Ecto neural progenitor cell (in vitro differentiated cells): ENCODE measurements around the gene TNK1.

Experiments used
- DNase-seq: peaks from one replicate; pipeline ENCODE4 v3.0.0-alpha.2; 2018; ENCODE audit warnings: low spot score

TNK1 gene

DNA sequence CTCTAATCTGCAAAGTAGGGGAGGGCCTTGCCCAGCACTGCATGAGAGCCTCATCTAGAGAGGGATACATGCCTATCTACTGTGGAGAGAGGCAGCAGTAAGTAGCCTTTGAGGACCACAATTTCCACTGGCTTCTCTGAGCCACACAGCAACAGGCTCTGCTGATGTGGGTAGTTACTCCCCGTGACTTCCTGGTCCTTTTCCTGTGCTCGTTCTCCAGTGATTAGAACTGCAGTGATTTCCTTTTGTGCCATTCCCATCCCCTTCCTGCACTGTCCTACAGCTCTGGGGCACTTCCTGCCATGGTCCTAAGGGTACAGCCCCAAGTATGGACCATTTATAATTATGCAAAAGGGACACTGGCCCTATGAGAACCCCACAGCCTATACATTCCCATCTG lies 10.4 kb downstream of the TNK1 start:
- no peak for DNase-seq

DNA sequence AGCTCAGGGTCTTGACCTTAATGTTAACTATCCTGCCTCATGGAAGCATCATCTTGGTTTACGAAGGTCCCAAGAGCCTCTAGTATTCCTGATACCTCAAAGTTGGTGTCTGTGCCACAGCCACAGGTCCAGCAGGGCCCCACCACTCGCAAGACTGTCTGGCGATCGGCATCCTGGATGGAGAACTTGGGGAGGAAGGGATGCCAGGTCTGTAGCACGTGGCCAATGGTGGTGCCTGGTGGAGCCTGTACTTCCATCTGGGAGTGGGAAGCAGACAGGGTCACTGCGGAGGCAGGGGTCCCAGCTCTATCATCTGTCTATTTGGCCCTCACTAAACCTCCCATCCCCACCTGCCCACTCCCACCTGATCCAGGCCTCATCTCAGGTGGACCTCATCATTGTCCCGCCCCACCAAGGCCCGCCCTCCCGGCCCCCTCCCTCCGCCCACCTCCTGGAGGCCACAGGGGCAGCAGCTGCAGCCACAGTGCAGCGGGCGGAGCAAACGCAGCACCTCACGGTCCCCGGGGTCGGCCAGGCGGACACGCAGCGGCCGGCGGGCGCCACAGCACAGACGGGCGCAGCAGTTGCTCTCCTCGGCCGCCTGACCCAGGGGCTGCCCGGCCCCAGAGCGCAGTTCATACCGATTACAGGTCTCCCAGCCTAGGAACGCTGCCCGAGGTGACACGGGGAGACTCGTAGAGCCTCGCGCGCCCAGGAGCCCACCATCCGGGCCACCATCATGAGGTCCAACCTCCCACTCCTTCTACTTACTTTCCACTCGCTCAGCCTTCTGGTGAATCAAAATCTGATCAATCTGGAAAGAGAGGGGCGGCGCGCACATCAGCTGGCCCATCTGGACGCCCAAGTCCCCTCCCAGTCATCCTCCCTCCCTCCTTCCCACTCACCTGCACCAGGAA lies 12.1 kb downstream of the TNK1 start:
- DNase-seq: peak; percentile 73

DNA sequence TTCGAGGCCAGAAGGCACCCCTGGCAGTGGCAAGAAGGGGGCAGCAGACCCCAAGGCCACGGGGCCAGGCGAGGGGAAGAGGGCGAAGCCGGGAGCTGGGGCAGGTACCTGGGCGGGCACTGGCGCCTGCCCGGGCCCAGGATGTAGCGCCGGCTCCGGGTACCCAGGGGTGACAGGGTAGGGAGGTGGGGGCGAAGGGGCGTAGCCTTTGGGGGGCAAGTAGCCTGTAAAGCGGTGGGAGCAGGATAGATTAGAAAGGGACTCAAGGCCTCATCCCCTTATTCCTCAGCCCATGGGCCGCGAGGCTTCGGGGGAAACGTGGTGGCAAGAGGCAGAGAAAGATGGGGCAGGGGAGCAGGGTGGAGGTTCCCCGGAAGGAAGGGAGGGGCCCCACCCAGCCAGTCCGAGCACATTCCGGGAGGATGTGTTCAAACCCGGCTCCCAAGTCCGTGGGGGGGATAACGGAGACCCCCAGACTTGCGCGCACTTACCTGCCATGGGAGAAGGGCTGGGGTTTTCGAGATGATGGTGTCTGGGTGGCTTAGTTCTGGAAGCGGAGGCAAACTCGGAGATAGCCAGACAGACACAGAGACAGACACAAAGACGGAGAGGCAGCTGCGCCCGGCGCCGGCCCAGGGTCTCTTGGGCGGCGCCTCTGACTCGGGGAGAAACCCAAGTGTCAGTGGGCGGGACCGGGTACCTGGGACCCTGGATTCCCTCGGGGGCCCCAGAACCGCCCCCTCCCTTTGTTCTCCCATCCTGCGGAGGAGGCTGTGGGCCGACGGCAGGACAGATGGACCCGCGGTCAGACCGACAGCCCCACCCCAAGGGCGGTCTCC lies 12.9 kb downstream of the TNK1 start:
- DNase-seq: peak; percentile 74

DNA sequence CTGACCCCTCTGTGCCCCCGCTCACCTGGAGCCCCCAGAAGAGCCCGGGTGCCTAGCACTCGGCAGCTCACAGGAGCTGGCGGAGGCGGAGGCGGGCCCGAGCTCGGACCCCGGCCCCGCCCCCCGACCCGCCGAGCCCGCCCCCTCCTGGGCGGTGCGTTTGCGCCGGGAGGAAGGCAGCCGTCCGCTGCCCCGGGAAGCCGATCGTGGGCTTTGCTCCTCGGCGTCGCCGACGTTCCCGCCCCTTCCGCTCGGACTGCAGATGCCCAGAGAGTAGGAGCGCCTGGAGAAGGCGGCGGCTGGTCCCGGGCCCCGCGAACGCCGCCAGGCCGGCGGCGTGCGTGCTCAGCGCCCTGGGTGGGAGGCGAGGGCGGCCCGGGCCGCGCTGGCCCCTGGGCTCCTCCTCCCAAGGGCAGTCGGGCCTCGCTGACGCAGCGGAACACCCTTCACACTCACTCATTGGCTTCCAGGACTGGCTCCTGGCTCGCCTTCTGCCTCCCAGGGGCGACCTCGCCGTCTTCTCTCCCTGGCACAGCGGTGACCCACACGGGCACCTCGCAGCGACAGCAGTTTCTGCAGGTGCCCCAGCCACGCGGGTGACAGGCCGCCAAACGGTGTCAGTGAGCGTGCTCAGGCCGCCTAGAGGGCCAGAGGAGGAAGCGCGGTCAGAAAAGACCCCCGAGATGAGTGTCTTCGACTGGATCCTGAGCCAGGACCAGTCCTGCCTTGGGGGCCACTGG lies 13.7 kb downstream of the TNK1 start, which contains the start of gene PLSCR3:
PLSCR3 (minus strand) TSS at position 74 of the 740 bp plus-strand sequence. CDS start 415 bp downstream, outside the sequence.
- peak; percentile 95 for DNase-seq

DNA sequence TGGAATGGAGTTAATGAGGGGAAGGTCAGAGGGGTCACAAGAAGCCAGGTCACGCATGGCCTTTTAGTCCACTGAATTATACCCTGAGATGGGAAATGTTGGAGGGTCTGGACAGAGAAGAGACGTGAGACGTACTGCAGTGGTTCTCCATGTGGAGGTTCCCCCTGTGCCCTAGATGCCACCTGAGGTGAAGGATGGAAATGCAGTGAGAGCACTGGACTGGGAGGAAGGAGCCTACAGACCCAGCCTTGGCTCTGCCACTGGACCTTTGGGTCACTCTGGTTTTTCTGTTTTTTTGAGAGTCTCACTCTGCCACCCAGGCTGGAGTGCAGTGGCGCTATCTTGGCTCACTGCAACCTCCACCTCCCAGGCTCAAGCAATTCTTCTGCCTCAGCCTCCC lies 15.3 kb downstream of the TNK1 start:
- DNase-seq: no peak

DNA sequence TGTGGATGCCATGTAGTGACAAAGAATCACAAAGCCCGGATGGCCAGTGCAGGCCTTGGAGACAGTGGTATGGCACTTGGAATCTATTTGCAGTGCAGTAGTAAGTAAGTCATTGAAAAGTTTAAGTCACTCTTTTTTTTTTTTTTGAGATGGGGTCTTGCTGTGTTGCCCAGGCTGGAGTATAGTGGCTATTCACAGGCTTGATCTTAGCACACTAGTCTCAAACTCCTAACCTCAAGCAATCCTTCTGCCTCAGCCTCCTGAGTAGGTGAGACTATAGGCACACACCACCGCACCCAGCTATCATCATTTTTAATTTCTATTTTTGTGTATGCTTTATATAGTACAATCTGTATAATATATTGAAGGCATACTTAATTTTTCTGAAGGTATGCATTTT lies 17.7 kb downstream of the TNK1 start:
- DNase-seq: no peak

DNA sequence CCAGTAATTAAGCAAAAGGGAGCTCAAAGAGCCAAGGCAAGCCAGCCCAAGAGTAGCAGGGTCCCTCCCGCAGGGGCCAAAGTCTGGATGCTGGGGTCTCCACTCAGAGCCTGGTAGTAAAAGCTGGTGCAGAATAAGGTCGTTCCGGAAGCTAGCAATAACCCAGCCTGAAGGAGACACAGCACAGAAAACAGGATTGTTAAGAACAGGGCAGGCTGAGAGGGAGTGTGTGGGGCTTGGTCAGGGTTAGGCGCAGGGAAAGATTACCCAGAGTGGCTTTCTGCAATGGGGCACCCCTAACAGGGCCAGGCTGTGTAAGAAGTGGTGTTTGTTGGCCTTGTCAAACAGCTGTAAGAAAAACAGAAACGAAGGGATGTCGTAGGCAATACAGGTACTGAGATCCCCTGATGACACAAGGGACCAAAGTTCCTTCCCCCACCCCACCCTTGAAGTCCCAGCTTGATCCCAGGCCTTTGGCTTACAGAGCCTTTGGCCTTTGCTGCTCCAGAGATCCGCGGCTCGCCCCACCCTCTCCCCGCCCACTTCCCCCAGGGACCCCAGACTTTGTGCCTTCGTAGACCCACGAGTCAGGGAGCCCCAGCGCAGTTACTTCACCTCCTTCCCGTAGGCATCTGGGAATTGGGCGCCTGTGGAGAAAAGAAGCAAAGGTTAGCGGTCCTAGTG lies 22.3 kb downstream of the TNK1 start:
- no peak for DNase-seq

DNA sequence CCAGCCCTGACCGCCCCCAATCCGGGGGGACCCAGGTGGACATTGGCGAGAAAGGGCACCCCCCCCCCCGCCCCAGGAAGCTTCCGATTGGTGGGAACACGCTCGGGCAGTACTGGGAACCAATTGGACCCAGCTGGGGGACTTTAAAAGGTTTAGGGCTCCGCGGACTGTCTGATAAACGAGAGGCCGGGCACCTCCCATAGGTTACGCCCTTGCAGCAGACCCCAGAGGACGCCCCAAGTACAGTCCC lies 22.8 kb downstream of the TNK1 start:
- DNase-seq: no peak

DNA sequence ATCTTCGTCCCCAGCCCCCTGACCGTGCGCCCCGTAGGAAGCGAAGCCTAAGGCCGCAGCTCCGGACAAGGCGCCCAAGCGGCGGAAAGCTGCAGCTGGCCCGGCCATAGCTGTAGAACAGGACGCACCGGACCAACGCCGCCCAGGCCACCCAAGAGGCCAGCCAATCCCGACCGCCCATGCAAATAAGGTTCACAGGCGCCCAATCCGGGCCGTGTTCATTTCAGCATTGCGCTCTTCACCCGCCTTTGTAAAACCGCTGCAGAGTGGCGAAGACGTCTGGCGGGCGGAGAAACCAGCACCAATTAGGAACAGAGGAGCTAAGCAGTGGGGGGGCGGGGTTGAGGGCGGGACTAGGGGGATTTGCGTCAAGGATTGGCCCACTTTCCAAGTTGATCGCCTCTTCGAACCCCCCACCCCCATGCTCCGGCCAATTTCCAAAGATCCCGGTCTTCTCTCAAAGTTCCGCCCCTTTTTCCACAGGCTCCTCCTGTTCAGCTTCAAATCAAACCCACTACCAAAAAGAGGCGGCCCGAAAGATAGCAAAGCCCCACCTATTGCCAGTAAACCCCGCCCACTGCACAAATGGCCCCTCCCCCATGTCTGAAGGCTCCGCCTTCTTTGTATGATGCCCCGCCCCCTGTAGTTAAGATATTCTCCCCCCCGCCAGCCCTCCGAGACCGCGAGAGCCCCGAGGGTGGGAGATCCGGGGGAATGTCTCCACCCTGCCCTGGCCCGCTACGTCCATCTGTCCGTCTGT lies 23.3 kb downstream of the TNK1 start, which contains the start of gene TMEM256:
TMEM256 (minus strand) TSS at position 121 of the 760 bp plus-strand sequence; CDS start at position 108, 13 bp downstream.
- peak; percentile 100 for DNase-seq

DNA sequence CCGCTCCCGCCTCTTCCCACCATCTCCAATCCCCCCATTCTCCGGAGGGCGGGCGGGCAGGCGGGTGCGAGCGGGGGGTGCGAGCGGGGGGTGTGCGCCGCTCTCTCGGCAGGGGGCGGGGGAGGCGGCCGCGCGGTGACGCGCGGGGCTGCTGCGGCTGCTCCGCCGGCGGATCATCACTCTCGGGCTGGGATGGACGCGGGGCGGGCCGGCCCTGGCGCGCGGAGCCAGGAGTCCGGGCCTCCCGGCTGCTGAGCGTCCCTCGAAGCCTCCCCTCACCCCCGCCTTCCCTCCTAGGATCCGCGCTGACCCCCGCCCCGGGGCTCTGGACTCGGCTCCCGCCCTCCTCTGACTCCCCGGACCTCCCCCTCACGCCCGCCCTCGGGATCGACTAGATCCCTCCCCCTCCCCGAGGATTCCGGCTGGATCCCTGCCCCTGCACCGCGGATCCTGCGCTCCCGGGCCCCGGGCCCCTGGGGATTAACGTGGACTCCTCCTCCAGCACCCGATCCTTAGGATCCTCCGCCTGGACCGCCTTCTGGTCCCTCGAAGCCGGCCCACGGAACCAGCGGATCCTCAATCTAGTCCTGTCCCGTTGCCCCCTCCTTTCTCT lies 24.0 kb downstream of the TNK1 start:
- DNase-seq: peak; percentile 90

DNA sequence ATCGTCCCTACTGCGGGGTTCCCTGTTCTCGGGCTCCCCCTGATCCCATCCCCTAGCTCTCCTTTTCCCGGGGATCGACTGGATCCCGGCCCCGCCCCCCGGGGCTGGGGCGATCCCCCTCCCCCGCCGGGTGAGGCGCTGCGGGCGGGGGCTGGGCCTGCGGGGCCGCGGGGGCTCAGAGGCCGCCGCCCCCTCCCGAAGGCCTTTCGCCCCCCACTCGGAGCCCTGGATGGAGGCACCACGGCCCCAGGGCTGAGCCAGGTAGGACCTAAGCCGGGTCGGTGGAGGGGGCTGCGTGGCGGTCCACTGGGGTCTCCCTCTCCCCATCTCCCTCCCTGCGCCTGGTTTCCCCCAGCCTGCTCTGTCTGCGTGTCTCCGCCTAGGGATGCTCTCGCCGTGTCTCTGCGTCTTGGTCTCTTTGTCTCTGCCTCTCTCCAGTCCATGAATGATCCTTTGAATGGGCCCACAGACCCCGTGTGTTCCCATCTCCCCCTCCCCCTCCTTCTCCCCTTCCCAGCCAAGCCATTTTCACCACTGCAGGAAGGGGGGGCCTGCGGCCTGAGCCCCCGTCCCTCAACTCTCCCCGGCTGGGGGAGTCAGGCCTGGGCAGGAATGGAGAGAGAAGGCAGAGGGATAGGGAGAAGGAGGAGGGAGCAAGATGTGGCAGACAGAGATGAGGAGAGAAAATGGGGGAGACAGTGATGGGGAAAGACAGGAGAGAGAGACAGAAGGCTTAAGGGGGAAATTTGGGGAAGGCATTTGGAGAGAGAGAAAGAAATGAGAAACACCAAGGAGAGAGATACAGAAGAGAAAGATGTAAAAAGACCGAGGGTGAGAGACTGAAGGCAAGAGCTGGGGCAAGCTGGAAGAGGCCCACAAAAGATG lies 24.7 kb downstream of the TNK1 start:
- DNase-seq: peak; percentile 77

DNA sequence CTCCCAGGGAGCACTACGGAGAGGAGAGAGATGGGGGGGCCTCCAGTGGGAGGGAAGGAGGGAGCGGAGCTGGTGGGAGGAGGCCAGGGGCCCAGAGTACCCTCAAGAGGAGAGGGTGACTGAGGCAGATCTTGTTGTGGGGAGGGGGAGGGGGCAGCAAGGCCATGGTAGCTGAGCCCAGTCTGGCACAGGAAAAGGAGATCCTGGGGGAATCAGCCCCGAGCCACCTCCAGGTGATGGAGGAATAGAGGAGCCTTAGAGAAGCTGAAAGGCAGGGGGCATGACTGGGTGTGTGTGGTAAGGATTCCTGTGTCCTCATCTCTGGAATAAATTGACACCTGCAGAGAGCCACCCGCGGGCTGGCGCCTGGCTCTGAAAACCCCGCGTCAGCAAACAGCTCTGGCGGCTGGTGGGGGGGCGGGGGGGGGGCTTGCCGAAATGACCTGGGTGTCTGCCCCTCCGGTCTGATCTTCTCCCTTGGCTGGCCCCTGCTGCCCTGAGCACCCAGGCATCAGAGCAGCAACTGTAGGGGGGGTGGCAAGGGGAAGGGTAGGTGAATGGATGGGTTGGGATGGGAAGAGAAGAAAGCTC lies 25.4 kb downstream of the TNK1 start:
- no peak for DNase-seq

DNA sequence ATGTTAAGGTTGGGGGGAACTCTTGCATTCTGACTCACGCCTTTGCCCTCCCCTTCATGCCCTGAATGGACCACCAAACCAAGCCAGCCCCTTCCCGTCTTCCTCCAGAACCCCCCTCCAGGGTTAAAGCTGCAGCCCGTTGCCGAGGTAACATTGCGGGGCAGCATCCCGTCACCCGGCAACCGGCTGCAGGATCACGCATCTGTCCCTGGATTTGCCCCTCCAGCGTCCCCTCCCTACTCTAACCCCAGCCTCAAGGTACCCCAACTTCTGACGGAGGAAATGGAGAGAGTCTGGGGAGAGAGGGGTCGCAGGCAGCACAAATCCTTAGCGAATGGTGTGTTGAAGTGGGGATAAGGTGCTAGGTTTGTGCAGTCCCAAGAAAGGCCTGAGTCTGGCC lies 26.2 kb downstream of the TNK1 start:
- no peak for DNase-seq

DNA sequence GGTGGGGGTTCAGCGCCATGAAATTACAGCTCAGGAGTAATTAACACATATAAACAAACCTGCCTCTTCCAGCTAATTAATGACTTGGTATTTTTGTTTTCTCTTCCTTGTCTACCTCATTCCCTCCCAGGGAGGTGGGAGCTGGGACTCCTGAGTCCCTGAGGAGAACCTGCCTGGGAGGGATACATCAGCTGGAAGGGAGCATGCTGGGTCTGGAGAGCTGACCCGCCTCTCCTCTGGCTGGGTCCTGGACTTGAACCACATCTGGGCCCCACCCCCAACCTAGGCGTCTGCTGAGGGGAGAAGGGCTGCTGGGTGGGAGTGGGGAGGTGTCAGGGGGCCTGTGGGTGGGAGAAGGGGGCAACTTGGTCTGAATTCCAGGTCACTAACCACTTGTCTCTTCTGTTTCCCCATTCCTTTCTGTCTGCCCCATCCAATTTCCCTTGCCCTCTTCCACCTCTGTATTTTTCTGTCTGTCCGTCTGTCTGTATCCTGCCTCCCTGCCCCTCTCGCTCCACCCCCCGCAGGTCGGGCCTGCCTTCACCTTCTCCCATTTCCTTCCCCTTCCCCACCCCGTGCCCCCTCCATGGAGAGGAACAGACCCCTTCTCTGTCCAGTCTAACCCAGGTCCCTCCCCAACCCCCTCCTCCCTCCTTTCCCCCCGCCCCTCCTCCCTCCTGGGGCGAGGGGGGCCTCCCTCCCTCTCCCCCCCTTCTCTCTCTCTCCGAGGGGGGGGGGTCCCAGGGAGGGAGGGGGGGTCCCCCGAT lies 26.8 kb downstream of the TNK1 start, which contains the start of gene NLGN2:
NLGN2 (plus strand) TSS at position 361 of the 767 bp plus-strand sequence. CDS start 411 bp downstream, outside the sequence.
- DNase-seq: no peak

DNA sequence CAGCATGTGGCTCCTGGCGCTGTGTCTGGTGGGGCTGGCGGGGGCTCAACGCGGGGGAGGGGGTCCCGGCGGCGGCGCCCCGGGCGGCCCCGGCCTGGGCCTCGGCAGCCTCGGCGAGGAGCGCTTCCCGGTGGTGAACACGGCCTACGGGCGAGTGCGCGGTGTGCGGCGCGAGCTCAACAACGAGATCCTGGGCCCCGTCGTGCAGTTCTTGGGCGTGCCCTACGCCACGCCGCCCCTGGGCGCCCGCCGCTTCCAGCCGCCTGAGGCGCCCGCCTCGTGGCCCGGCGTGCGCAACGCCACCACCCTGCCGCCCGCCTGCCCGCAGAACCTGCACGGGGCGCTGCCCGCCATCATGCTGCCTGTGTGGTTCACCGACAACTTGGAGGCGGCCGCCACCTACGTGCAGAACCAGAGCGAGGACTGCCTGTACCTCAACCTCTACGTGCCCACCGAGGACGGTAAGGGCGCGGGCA lies 27.4 kb downstream of the TNK1 start:
- no peak for DNase-seq

DNA sequence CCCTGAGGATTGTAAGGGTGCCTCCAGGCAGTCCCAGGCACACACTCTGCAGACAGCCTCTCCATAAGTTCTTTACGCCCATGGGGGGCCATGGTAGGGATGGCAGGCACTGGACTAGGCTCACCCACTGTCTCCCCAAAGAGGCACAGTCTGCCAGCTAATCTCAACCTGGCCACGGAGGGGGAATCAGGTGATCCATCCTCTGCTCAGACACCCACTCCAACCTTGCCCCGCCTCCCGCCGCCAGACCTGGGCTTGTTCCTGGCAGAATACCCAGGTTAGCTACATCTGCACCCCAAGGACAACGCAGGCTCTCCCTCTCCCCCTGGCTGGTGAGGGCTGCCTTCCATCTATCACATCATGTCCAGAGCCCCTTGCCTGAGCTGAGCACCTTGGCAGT lies 28.0 kb downstream of the TNK1 start:
- no peak for DNase-seq

DNA sequence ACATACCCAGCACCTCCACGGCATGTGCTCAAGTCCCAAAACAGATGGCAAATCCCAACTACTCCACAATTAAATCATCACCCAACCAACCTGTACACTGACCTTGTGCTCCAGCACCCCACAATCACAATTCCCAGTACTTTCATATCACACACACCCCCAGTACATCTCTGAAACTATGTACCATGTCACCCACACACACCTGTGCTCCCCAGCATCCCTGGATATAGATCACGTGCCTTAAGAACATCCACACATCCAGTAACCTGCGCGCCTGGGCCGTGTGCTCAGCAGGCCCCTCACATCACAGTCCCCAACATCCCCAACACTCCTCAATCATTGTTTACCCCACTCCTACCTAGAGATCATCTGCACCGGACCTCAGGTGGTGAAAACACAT lies 28.8 kb downstream of the TNK1 start:
- no peak for DNase-seq
